ENCODE data around the gene UBE2E3.

DNA sequence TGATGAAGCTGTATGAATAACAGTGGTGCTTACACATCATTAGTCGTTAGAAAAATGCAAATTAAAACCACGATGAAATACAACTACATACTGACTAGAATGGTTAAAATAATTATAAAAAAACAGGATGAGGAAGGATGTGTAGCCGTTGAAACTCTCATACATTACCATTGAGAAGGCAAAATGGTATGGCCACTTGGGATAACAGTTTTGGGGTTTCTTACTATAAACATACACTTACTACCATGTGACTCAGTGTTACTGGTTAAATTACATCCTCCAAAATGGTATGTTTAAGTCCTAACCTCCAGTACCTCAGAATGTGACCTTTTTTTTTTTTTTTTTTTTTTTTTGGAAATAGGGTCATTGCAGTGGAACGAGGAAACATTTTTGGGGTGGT lies 58.4 kb downstream of the UBE2E3 start:
- TF ChIP-seq CTCF (IDR thresholded peaks at IDR 0.05; ENCODE audit: low read depth, low read length, poor library complexity, severe bottlenecking) (no peak), EZH2phosphoT487 (IDR thresholded peaks at IDR 0.05; ENCODE audit: borderline replicate concordance, low read length) (no peak)

Data from DOHH2 (cell line).